NOMO-1 (cell line): ENCODE results near the gene ACKR4.
"Not testable (repeated sequence)": the region's sequence is repeated elsewhere in the genome, so short reads cannot be mapped to it uniquely, and the experiment has no call there.

Source experiments
- DNase-seq, 2 experiments: peaks; one replicate each; lab custom pipeline; 2025; ENCODE audit not compliant: unreplicated experiment in 2 of 2; lab: John Stamatoyannopoulos, UW

ACKR4 gene

GRCh38 chr3:132596816-132597433 lies at the start of gene ACKR4:
Gene ACKR4, plus strand, starts transcription at chr3:132597270. Its CDS starts 3,128 bp downstream, at chr3:132600398.
- DNase-seq: no peak

GRCh38 chr3:132549169-132549568 lies 47.9 kb upstream of the ACKR4 start:
- no peak for DNase-seq

- peak in 1 of 2 experiments; percentile 19 for DNase-seq
These were observed 47.0 kb upstream of the ACKR4 start for GRCh38 chr3:132549890-132550578.

- DNase-seq: peak in 1 of 2 experiments; percentile 37
These were observed 46.3 kb upstream of the ACKR4 start for GRCh38 chr3:132550579-132551305.

GRCh38 chr3:132553826-132554225 lies 43.2 kb upstream of the ACKR4 start:
- no peak for DNase-seq

- DNase-seq: no peak
These were observed 42.6 kb upstream of the ACKR4 start for GRCh38 chr3:132554437-132554836.

GRCh38 chr3:132555306-132556035 lies 41.6 kb upstream of the ACKR4 start:
- DNase-seq: no peak

- not testable (repeated sequence) for DNase-seq
These were observed 41.1 kb upstream of the ACKR4 start for GRCh38 chr3:132556036-132556386.

GRCh38 chr3:132556508-132557159 lies 40.4 kb upstream of the ACKR4 start:
- no peak for DNase-seq

- no peak for DNase-seq
These were observed 36.1 kb upstream of the ACKR4 start for GRCh38 chr3:132561003-132561402.

GRCh38 chr3:132563420-132564069 lies 33.5 kb upstream of the ACKR4 start:
- peak in 1 of 2 experiments; percentile 58 for DNase-seq

GRCh38 chr3:132564070-132564465 lies 33.0 kb upstream of the ACKR4 start:
- DNase-seq: peak in 1 of 2 experiments; percentile 10

- no peak for DNase-seq
These were observed 28.6 kb upstream of the ACKR4 start for GRCh38 chr3:132568422-132568821.

- DNase-seq: no peak
These were observed 27.9 kb upstream of the ACKR4 start for GRCh38 chr3:132569153-132569552.

GRCh38 chr3:132569580-132569979 lies 27.5 kb upstream of the ACKR4 start:
- DNase-seq: no peak

- no peak for DNase-seq
These were observed 27.1 kb upstream of the ACKR4 start for GRCh38 chr3:132570016-132570415.

GRCh38 chr3:132573797-132574211 lies 23.3 kb upstream of the ACKR4 start:
- DNase-seq: no peak

- DNase-seq: no peak
These were observed 9.7 kb upstream of the ACKR4 start for GRCh38 chr3:132587401-132587800.

- DNase-seq: no peak
These were observed 4.9 kb upstream of the ACKR4 start for GRCh38 chr3:132592216-132592615.
